Immature natural killer cell (primary cell): ENCODE measurements around the gene SMG7. TPM values are rescaled to one million over a fixed set of nuclear protein-coding genes. Genes with fewer than 3 reads are reported as not detected.

ENCODE experiments used
- DNase-seq, 3 donors: peaks; one replicate each; pipeline ENCODE4 v3.0.0; 2022; ENCODE audit warnings: mixed read lengths in 1 of 3
- H3K27ac Mint-ChIP-seq, 6 donors: one replicate each; pipeline ENCODE4 v1.8.0; 2020; ENCODE audit warnings: mixed read lengths in 6 of 6, mild to moderate bottlenecking in 5 of 6, inconsistent platforms in 4 of 6, moderate library complexity in 3 of 6
- H3K27me3 Mint-ChIP-seq, 3 donors: one replicate each; pipeline ENCODE4 v1.8.0; 2020 to 2021; ENCODE audit warnings: low read depth in 3 of 3, mild to moderate bottlenecking in 3 of 3, mixed read lengths in 3 of 3, moderate library complexity in 3 of 3, inconsistent platforms in 1 of 3
- H3K36me3 Mint-ChIP-seq, 3 donors: one replicate each; pipeline ENCODE4 v1.8.0; 2020; ENCODE audit warnings: mixed read lengths in 3 of 3, inconsistent platforms in 2 of 3, mild to moderate bottlenecking in 2 of 3
- H3K4me1 Mint-ChIP-seq, 2 donors: one replicate each; pipeline ENCODE4 v1.8.0; 2020; ENCODE audit warnings: inconsistent platforms in 2 of 2, mild to moderate bottlenecking in 2 of 2, mixed read lengths in 2 of 2, moderate library complexity in 1 of 2
- H3K4me3 Mint-ChIP-seq, 5 donors: one replicate each; pipeline ENCODE4 v1.8.0; 2020; ENCODE audit warnings: mild to moderate bottlenecking in 5 of 5, mixed read lengths in 5 of 5, inconsistent platforms in 3 of 5, moderate library complexity in 3 of 5
- H3K9me3 Mint-ChIP-seq, 6 donors: one replicate each; pipeline ENCODE4 v1.8.0; 2020; ENCODE audit warnings: mild to moderate bottlenecking in 6 of 6, mixed read lengths in 6 of 6, inconsistent platforms in 4 of 6, moderate library complexity in 3 of 6
- polyA plus RNA-seq, 3 donors: library from polyadenylated mRNA; unstranded; fragments of 300-500 nt; fragmentation: Illumina TruSeq; gene quantifications; one replicate each; pipeline ENCODE4 v1.2.3, GENCODE V29; 2021

Gene SMG7
- polyA plus RNA-seq, 3 donors from 2014 or later, result 6.4 to 38.5 (median 11.2) TPM

GRCh38 chr1:183600136-183600535, 127.8 kb downstream of the SMG7 start:
- no peaks in the 10 kb centered on the region for H3K9me3 Mint-ChIP-seq
- no peaks in the 10 kb centered on the region for H3K36me3 Mint-ChIP-seq
- no peak for DNase-seq
- H3K27ac Mint-ChIP-seq, result no peak overlapping the region
- peaks cover 10 to 19% of the 10 kb centered on the region in 2 donors for H3K4me1 Mint-ChIP-seq
- no peak overlapping the region for H3K4me3 Mint-ChIP-seq
- peaks cover 0 to 18% (median 5%) of the 10 kb centered on the region in 3 donors for H3K27me3 Mint-ChIP-seq

- H3K36me3 Mint-ChIP-seq, result no peaks in the 10 kb centered on the region
- no peak overlapping the region for H3K4me3 Mint-ChIP-seq
- no peak overlapping the region for H3K27ac Mint-ChIP-seq
- DNase-seq, result no peak
- peaks cover 10 to 19% of the 10 kb centered on the region in 2 donors for H3K4me1 Mint-ChIP-seq
- peaks cover 0 to 15% (median 5%) of the 10 kb centered on the region in 3 donors for H3K27me3 Mint-ChIP-seq
- no peaks in the 10 kb centered on the region for H3K9me3 Mint-ChIP-seq
These were observed 128.3 kb downstream of the SMG7 start for GRCh38 chr1:183600634-183601033.

GRCh38 chr1:183602510-183602909, 130.2 kb downstream of the SMG7 start:
- no peak overlapping the region for H3K4me3 Mint-ChIP-seq
- no peaks in the 10 kb centered on the region for H3K36me3 Mint-ChIP-seq
- DNase-seq, result no peak
- no peaks in the 10 kb centered on the region for H3K9me3 Mint-ChIP-seq
- no peak overlapping the region for H3K27ac Mint-ChIP-seq
- H3K4me1 Mint-ChIP-seq, result peaks cover 10 to 19% of the 10 kb centered on the region in 2 donors
- H3K27me3 Mint-ChIP-seq, result peaks cover 0 to 11% (median 5%) of the 10 kb centered on the region in 3 donors

Other genes with a start within 250 kb of the SMG7 start
- gene NMNAT2, start 54.1 kb upstream of the SMG7 start, polyA plus RNA-seq, result not detected
- 10 to 100 TPM in 1 of 3 donors, 1 to 10 TPM in 2; 1.5 to 13.3 (median 3.7) TPM for gene NCF2, start 118.0 kb downstream of the SMG7 start, polyA plus RNA-seq
- gene ARPC5, start 163.3 kb downstream of the SMG7 start, polyA plus RNA-seq, result 100 to 1,000 TPM; 638 to 995 (median 763) TPM
- not detected for gene APOBEC4, start 180.8 kb downstream of the SMG7 start, polyA plus RNA-seq